Measurements from ENCODE around the gene AMFR. TPM values are rescaled to one million over a fixed set of nuclear protein-coding genes. Genes with fewer than 3 reads are reported as not detected.
"Not testable (repeated sequence)": the region's sequence is repeated elsewhere in the genome, so short reads cannot be mapped to it uniquely, and the experiment has no call there.

The AMFR gene
- total RNA-seq, 1 experiment from 2014 or later: 31.7 TPM

- CTCF ChIA-PET: no interaction called here
- no peak for TF ChIP-seq NR1H2 (CRISPR knock-in tag; IDR thresholded peaks at IDR 0.05)
- TF ChIP-seq NFE2L1 (CRISPR knock-in tag; IDR thresholded peaks at IDR 0.05): no peak
- no peak for TF ChIP-seq ETV6 (CRISPR knock-in tag; IDR thresholded peaks at IDR 0.05)
- no peak for TF ChIP-seq PREB (CRISPR knock-in tag; IDR thresholded peaks at IDR 0.05; ENCODE audit: borderline replicate concordance)
- TF ChIP-seq RELA (CRISPR knock-in tag; IDR thresholded peaks at IDR 0.05; ENCODE audit: borderline replicate concordance): no peak
- TF ChIP-seq ELF4 (CRISPR knock-in tag; IDR thresholded peaks at IDR 0.05; ENCODE audit: low read depth): no peak
- TF ChIP-seq TCF7 (CRISPR knock-in tag; IDR thresholded peaks at IDR 0.05; ENCODE audit: low read depth): no peak
- Mint-ChIP-seq H3K36me3 (peaks cover 45% of the 10 kb centered on the region), H3K4me3 (no peak overlapping the region), H3K4me1 (no peaks in the 10 kb centered on the region), H3K27me3 (ENCODE audit: low read depth) (no peaks in the 10 kb centered on the region), H3K27ac (no peak overlapping the region), H3K9me3 (no peaks in the 10 kb centered on the region)
- no peak for DNase-seq (ENCODE audit: low spot score)
- no peak for ATAC-seq
- POLR2A ChIA-PET: no interaction called here
These were observed 25.9 kb downstream of the AMFR start for GRCh38 chr16:56399486-56399885.

- ATAC-seq: no peak
These were observed 26.3 kb downstream of the AMFR start for GRCh38 chr16:56399047-56399446.

DNA sequence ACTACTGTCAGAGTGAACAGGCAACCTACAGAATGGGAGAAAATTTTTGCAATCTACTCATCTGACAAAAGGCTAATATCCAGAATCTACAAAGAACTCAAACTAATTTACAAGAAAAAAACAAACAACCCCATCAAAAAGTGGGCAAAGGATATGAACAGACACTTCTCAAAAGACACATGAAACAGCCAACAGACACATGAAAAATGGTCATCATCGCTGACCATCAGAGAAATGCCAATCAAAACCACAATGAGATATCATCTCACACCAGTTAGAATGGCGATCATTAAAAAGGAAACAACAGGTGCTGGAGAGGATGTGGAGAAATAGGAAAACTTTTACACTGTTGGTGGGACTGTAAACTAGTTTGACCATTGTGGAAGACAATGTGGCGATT, 28.6 kb downstream of the AMFR start:
- CTCF ChIA-PET; H3K27ac Mint-ChIP-seq; H3K27me3 Mint-ChIP-seq (ENCODE audit: low read depth); ATAC-seq; DNase-seq (ENCODE audit: low spot score); H3K4me1 Mint-ChIP-seq; H3K4me3 Mint-ChIP-seq; H3K9me3 Mint-ChIP-seq; POLR2A ChIA-PET: not testable (repeated sequence)
- peaks cover 50% of the 10 kb centered on the region for H3K36me3 Mint-ChIP-seq

More at GRCh38 chr16:56399047-56399446, 26.3 kb downstream of the AMFR start:
- no peaks in the 10 kb centered on the region for H3K9me3 Mint-ChIP-seq
- H3K4me3 Mint-ChIP-seq: no peak overlapping the region
- peaks cover 42% of the 10 kb centered on the region for H3K36me3 Mint-ChIP-seq
- no peak for DNase-seq (ENCODE audit: low spot score)
- H3K27me3 Mint-ChIP-seq (ENCODE audit: low read depth): no peaks in the 10 kb centered on the region
- TF ChIP-seq, protein P1, sequence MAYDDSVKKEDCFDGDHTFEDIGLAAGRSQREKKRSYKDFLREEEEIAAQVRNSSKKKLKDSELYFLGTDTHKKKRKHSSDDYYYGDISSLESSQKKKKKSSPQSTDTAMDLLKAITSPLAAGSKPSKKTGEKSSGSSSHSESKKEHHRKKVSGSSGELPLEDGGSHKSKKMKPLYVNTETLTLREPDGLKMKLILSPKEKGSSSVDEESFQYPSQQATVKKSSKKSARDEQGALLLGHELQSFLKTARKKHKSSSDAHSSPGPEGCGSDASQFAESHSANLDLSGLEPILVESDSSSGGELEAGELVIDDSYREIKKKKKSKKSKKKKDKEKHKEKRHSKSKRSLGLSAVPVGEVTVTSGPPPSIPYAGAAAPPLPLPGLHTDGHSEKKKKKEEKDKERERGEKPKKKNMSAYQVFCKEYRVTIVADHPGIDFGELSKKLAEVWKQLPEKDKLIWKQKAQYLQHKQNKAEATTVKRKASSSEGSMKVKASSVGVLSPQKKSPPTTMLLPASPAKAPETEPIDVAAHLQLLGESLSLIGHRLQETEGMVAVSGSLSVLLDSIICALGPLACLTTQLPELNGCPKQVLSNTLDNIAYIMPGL (CRISPR knock-in tag; IDR thresholded peaks at IDR 0.05): no peak
- no peak for TF ChIP-seq ATF1 (CRISPR knock-in tag; IDR thresholded peaks at IDR 0.05)
- no peak for TF ChIP-seq NR2C2 (CRISPR knock-in tag; IDR thresholded peaks at IDR 0.05)
- TF ChIP-seq, protein P2, sequence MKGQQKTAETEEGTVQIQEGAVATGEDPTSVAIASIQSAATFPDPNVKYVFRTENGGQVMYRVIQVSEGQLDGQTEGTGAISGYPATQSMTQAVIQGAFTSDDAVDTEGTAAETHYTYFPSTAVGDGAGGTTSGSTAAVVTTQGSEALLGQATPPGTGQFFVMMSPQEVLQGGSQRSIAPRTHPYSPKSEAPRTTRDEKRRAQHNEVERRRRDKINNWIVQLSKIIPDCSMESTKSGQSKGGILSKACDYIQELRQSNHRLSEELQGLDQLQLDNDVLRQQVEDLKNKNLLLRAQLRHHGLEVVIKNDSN (CRISPR knock-in tag; IDR thresholded peaks at IDR 0.05): no peak
- TF ChIP-seq ZNF512 (CRISPR knock-in tag; IDR thresholded peaks at IDR 0.05; ENCODE audit: borderline replicate concordance): no peak
- no peak for TF ChIP-seq SMAD3 (CRISPR knock-in tag; IDR thresholded peaks at IDR 0.05; ENCODE audit: borderline replicate concordance)
- TF ChIP-seq RELA (CRISPR knock-in tag; IDR thresholded peaks at IDR 0.05; ENCODE audit: borderline replicate concordance): no peak
- TF ChIP-seq NFE2L1 (CRISPR knock-in tag; IDR thresholded peaks at IDR 0.05): no peak
- no peak for TF ChIP-seq HMGA2 (CRISPR knock-in tag; IDR thresholded peaks at IDR 0.05)
- no peak for TF ChIP-seq FOXP1 (CRISPR knock-in tag; IDR thresholded peaks at IDR 0.05; ENCODE audit: borderline replicate concordance)
- TF ChIP-seq, protein P3, sequence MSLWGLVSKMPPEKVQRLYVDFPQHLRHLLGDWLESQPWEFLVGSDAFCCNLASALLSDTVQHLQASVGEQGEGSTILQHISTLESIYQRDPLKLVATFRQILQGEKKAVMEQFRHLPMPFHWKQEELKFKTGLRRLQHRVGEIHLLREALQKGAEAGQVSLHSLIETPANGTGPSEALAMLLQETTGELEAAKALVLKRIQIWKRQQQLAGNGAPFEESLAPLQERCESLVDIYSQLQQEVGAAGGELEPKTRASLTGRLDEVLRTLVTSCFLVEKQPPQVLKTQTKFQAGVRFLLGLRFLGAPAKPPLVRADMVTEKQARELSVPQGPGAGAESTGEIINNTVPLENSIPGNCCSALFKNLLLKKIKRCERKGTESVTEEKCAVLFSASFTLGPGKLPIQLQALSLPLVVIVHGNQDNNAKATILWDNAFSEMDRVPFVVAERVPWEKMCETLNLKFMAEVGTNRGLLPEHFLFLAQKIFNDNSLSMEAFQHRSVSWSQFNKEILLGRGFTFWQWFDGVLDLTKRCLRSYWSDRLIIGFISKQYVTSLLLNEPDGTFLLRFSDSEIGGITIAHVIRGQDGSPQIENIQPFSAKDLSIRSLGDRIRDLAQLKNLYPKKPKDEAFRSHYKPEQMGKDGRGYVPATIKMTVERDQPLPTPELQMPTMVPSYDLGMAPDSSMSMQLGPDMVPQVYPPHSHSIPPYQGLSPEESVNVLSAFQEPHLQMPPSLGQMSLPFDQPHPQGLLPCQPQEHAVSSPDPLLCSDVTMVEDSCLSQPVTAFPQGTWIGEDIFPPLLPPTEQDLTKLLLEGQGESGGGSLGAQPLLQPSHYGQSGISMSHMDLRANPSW (CRISPR knock-in tag; conservative IDR thresholded peaks at IDR 0.05; ENCODE audit: low read depth): no peak
- TF ChIP-seq ZNF396 (CRISPR knock-in tag; IDR thresholded peaks at IDR 0.05; ENCODE audit: borderline replicate concordance): no peak
- CTCF ChIA-PET: no interaction called here
- H3K4me1 Mint-ChIP-seq: no peaks in the 10 kb centered on the region
- H3K27ac Mint-ChIP-seq: no peak overlapping the region
- POLR2A ChIA-PET: no interaction called here

Measured in WTC11 (cell line).